Ishikawa (cell line): Measurements from ENCODE around the gene VTI1A.

Source experiments
- CREB1 ChIP-seq: IDR thresholded peaks from 2 replicates; pipeline ENCODE4 v1.6.1; 2012; ENCODE audit warnings: low read depth
- EP300 ChIP-seq: IDR thresholded peaks from 2 replicates; pipeline ENCODE4 v1.6.1; 2012; ENCODE audit warnings: borderline replicate concordance
- NFIC ChIP-seq: IDR thresholded peaks from 2 replicates; pipeline ENCODE4 v1.6.1; 2012
- YY1 ChIP-seq: IDR thresholded peaks from 2 replicates; pipeline ENCODE4 v1.6.1; 2012; ENCODE audit warnings: low read depth

DNA sequence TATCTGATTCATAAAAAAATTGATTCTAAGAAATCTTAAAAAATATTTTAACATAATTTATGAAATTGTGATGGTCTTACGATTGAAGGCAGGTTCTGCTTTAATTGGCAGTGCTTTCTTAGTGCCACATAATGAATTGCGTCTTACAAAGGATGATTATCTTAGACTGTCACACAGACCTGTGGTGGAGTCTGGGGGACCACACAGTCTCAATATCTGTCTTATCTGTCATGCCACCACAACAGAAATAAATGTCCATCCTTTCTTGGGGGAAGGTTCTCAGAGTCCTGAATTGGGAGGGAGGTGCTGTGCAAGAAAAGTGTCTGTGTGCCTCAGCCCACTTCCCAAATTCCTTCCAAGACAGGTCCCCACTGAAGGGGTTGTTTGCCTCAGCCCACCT, 34.3 kb upstream of the VTI1A start:
- no peak for TF ChIP-seq CREB1
- TF ChIP-seq EP300, result no peak
- no peak for TF ChIP-seq YY1
- no peak for TF ChIP-seq NFIC
